Neuronal stem cell (in vitro differentiated cells): ENCODE measurements around the gene HES6.
A peak's percentile ranks its signal among the peaks of the same experiment; 100 is the strongest.

Source experiments
- DNase-seq: peaks from one replicate; pipeline ENCODE4 v3.0.0-alpha.2; 2013; ENCODE audit warnings: low spot score
- H2AFZ ChIP-seq: one replicate; pipeline ENCODE4 v1.6.1; 2013; ENCODE audit warnings: mild to moderate bottlenecking, low read length, inconsistent platforms
- H2AK5ac ChIP-seq: 2 replicates; pipeline ENCODE4 v1.6.1; 2013; ENCODE audit warnings: low read depth, mild to moderate bottlenecking, inconsistent platforms, low read length, moderate library complexity, mixed read lengths
- H2BK120ac ChIP-seq: 2 replicates; pipeline ENCODE4 v1.6.1; 2013; ENCODE audit warnings: low read depth, mild to moderate bottlenecking, inconsistent platforms, low read length, moderate library complexity, mixed read lengths
- H2BK12ac ChIP-seq: one replicate; pipeline ENCODE4 v1.6.1; 2013; ENCODE audit warnings: low read length, inconsistent platforms
- H2BK15ac ChIP-seq: 2 replicates; pipeline ENCODE4 v1.6.1; 2013; ENCODE audit warnings: mild to moderate bottlenecking, low read length, inconsistent platforms, mixed read lengths
- H2BK5ac ChIP-seq: one replicate; pipeline ENCODE4 v1.6.1; 2013; ENCODE audit warnings: inconsistent platforms, mild to moderate bottlenecking, low read length, moderate library complexity
- H3K14ac ChIP-seq: one replicate; pipeline ENCODE4 v1.6.1; 2013; ENCODE audit warnings: low read length, inconsistent platforms
- H3K18ac ChIP-seq: 2 replicates; pipeline ENCODE4 v1.6.1; 2013; ENCODE audit warnings: low read length, inconsistent platforms
- H3K23ac ChIP-seq: 2 replicates; pipeline ENCODE4 v1.6.1; 2013; ENCODE audit warnings: low read depth, mild to moderate bottlenecking, mixed read lengths, low read length, inconsistent platforms; ENCODE audit not compliant: poor library complexity
- H3K27ac ChIP-seq: replicated peaks from 3 replicates; pipeline ENCODE4 v1.5.1; 2013; ENCODE audit warnings: low read length, inconsistent platforms
- H3K27me3 ChIP-seq, 3 experiments: 2 replicates each; pipeline ENCODE4 v1.6.1; 2013; ENCODE audit warnings: low read length in 3 of 3, mild to moderate bottlenecking in 2 of 3, inconsistent platforms in 1 of 3, low read depth in 1 of 3, mixed read lengths in 1 of 3, moderate library complexity in 1 of 3; ENCODE audit not compliant: control insufficient read depth in 3 of 3, insufficient read depth in 3 of 3
- H3K36me3 ChIP-seq, 2 donors: replicated peaks in 1 of 2; 2 replicates each; pipeline ENCODE4 v1.6.1; 2013; ENCODE audit warnings: low read length in 2 of 2; ENCODE audit not compliant: control insufficient read depth in 2 of 2, insufficient read depth in 2 of 2
- H3K4ac ChIP-seq: 2 replicates; pipeline ENCODE4 v1.6.1; 2013; ENCODE audit warnings: inconsistent platforms, mild to moderate bottlenecking, low read length, moderate library complexity
- H3K4me1 ChIP-seq, 2 donors: 1 replicate in 1 of 2; 2 replicates in 1 of 2; pipeline ENCODE4 v1.6.1; 2013; ENCODE audit warnings: low read length in 2 of 2, low read depth in 1 of 2; ENCODE audit not compliant: control insufficient read depth in 2 of 2, insufficient read depth in 1 of 2
- H3K4me2 ChIP-seq: one replicate; pipeline ENCODE4 v1.6.1; 2013; ENCODE audit warnings: mild to moderate bottlenecking, low read length, inconsistent platforms; ENCODE audit not compliant: insufficient read depth, poor library complexity, severe bottlenecking
- H3K4me3 ChIP-seq, 2 donors: 2 replicates each; pipeline ENCODE4 v1.5.1; 2013; ENCODE audit warnings: low read length in 2 of 2, mild to moderate bottlenecking in 2 of 2, inconsistent platforms in 1 of 2, moderate library complexity in 1 of 2
- H3K79me1 ChIP-seq: one replicate; pipeline ENCODE4 v1.6.1; 2013; ENCODE audit warnings: low read depth, mild to moderate bottlenecking, inconsistent platforms, low read length, moderate library complexity
- H3K9ac ChIP-seq: one replicate; pipeline ENCODE4 v1.6.1; 2013; ENCODE audit warnings: mild to moderate bottlenecking, low read depth, low read length, inconsistent platforms; ENCODE audit not compliant: poor library complexity
- H3K9me3 ChIP-seq, 2 donors: replicated peaks in 1 of 2; 2 replicates each; pipeline versions ENCODE3 to v1.6.1; 2013; ENCODE audit warnings: low read length in 2 of 2, mild to moderate bottlenecking in 2 of 2, inconsistent platforms in 1 of 2, low read depth in 1 of 2, mixed read lengths in 1 of 2, moderate library complexity in 1 of 2; ENCODE audit not compliant: control insufficient read depth in 2 of 2, insufficient read depth in 1 of 2
- H4K8ac ChIP-seq: one replicate; pipeline ENCODE4 v1.6.1; 2013; ENCODE audit warnings: low read depth, mild to moderate bottlenecking, inconsistent platforms, low read length, moderate library complexity
- H4K91ac ChIP-seq: one replicate; pipeline ENCODE4 v1.6.1; 2013; ENCODE audit warnings: low read length, low read depth, mild to moderate bottlenecking, inconsistent platforms; ENCODE audit not compliant: poor library complexity
- WGBS, 2 donors: extraction: QIAGEN DNeasy Blood & Tissue Kit; methylation state at CpG; one replicate each; pipeline ENCODE4 v1.1.7; 2013; ENCODE audit warnings: missing lambda C conversion rate in 2 of 2, mixed read lengths in 1 of 2; ENCODE audit not compliant: insufficient read length in 2 of 2, insufficient replicate concordance in 1 of 2; ENCODE audit errors: extremely low coverage in 2 of 2; 5-methylcytosine and 5-hydroxymethylcytosine counted together

HES6 gene

GRCh38 chr2:238259061-238260020 lies 19.5 kb upstream of the HES6 start:
- Histone ChIP-seq H2AK5ac (no peak overlapping the region), H3K36me3 (peaks cover 9 to 51% of the 10 kb centered on the region in 2 donors)

GRCh38 chr2:238257786-238258700 lies 18.2 kb upstream of the HES6 start:
- no CpG with 5 or more reads among the region's 15 CpGs for WGBS, 2 donors
- Histone ChIP-seq H3K4me3 (no peak overlapping the region), H3K14ac (no peak overlapping the region), H3K36me3 (peaks cover 9 to 62% of the 10 kb centered on the region in 2 donors), H2BK15ac (no peak overlapping the region), H3K79me1 (no peaks in the 10 kb centered on the region), H3K9me3 (no peaks in the 10 kb centered on the region), H3K9ac (no peak overlapping the region), H3K23ac (no peak overlapping the region), H3K4ac (no peak overlapping the region), H2AFZ (no peak overlapping the region), H2BK120ac (no peak overlapping the region), H2AK5ac (no peak overlapping the region), H3K4me2 (no peak overlapping the region), H3K27ac (no peak overlapping the region), H3K4me1 (peaks cover 0 to 17% of the 10 kb centered on the region in 2 donors), H4K91ac (no peak overlapping the region), H2BK12ac (no peak overlapping the region), H3K27me3 (no peaks in the 10 kb centered on the region), H2BK5ac (no peak overlapping the region), H4K8ac (no peak overlapping the region), H3K18ac (no peak overlapping the region)
- no peak for DNase-seq

More at GRCh38 chr2:238259061-238260020, 19.5 kb upstream of the HES6 start:
- Histone ChIP-seq H2BK15ac (no peak overlapping the region), H3K27ac (no peak overlapping the region), H3K4me2 (no peak overlapping the region), H3K4me3 (no peak overlapping the region), H2BK12ac (no peak overlapping the region), H2BK120ac (no peak overlapping the region), H3K27me3 (no peaks in the 10 kb centered on the region), H3K23ac (no peak overlapping the region), H3K18ac (no peak overlapping the region), H3K4me1 (peaks cover 3 to 21% of the 10 kb centered on the region in 2 donors), H3K4ac (no peak overlapping the region), H2BK5ac (peak overlapping the region; percentile 2), H4K8ac (peak overlapping the region; percentile 57), H4K91ac (peak overlapping the region; percentile 25), H3K9me3 (no peaks in the 10 kb centered on the region), H3K14ac (peak overlapping the region; percentile 47), H2AFZ (no peak overlapping the region), H3K9ac (peak overlapping the region; percentile 26), H3K79me1 (no peaks in the 10 kb centered on the region)
- no CpG with 5 or more reads among the region's 21 CpGs for WGBS, 2 donors
- DNase-seq = no peak

- Histone ChIP-seq H3K23ac (peak overlapping the region; percentile 87), H2BK15ac (no peak overlapping the region), H3K9ac (peak overlapping the region; percentile 7), H2BK5ac (no peak overlapping the region), H2AK5ac (peak overlapping the region; percentile 83), H3K14ac (no peak overlapping the region), H3K36me3 (peaks cover 7 to 64% of the 10 kb centered on the region in 2 donors), H4K91ac (no peak overlapping the region), H4K8ac (no peak overlapping the region), H3K79me1 (no peaks in the 10 kb centered on the region), H3K9me3 (no peaks in the 10 kb centered on the region), H3K4me3 (no peak overlapping the region), H3K27ac (no peak overlapping the region), H3K4me1 (peaks cover 0 to 12% of the 10 kb centered on the region in 2 donors), H2BK120ac (no peak overlapping the region), H3K27me3 (no peaks in the 10 kb centered on the region), H3K18ac (no peak overlapping the region), H3K4ac (no peak overlapping the region), H2BK12ac (no peak overlapping the region), H3K4me2 (no peak overlapping the region), H2AFZ (no peak overlapping the region)
- peak; percentile 85 for DNase-seq
- WGBS, 2 donors = no CpG with 5 or more reads among the region's 18 CpGs
Observed at GRCh38 chr2:238256594-238257104, 16.8 kb upstream of the HES6 start.
